A549 (cell line): ENCODE results near the gene REEP3. TPM values are rescaled to one million over a fixed set of nuclear protein-coding genes. Genes with fewer than 3 reads are reported as not detected.

Experiments
- ATAC-seq, 2 experiments: fragments of 200-7000 bp in 1 of 2; fragments of >200 bp in 1 of 2; cut with Nextera tagmentation in 1 of 2; cut with Tn5 transposase in 1 of 2; 3 replicates each; pipeline versions ENCODE4 v1.8.0 to v1.9.1; 2018 to 2020; ENCODE audit warnings: mild to moderate bottlenecking in 1 of 2, moderate library complexity in 1 of 2
- CTCF ChIA-PET: fragments of 300-600 bp; sonication (Branson Sonifier 250); formaldehyde crosslinking; extraction: SDS; loops from one replicate; lab custom pipeline; 2021; ENCODE audit warnings: antibody characterized with exemption, inconsistent platforms; lab: Yijun Ruan, JAX
- POLR2A ChIA-PET: fragments of 350-600 bp; formaldehyde crosslinking; extraction: SDS; loops from one replicate; lab custom pipeline; 2021; ENCODE audit warnings: antibody characterized with exemption, inconsistent platforms; lab: Yijun Ruan, JAX
- DNase-seq, 2 experiments: peaks; one replicate each; pipeline versions ENCODE4 v3.0.0 to v3.0.0-alpha.2; 2011 to 2016; ENCODE audit warnings: low read depth in 1 of 2, low spot score in 1 of 2
- FAIRE-seq: peaks from 2 replicates; lab custom pipeline; 2011; peaks lifted over from hg19 to GRCh38; lab: Jason Lieb, UNC
- H3K27ac ChIP-seq, 2 experiments: fragments of >200 bp; sonication (Bioruptor Twin); formaldehyde crosslinking; 3 replicates each; pipeline ENCODE4 v1.5.1; 2016 to 2017
- H3K4me1 ChIP-seq: fragments of >200 bp; sonication (Bioruptor Twin); formaldehyde crosslinking; 3 replicates; pipeline ENCODE4 v1.6.1; 2016
- H3K4me2 ChIP-seq: fragments of >200 bp; sonication (Bioruptor Twin); formaldehyde crosslinking; 3 replicates; pipeline ENCODE4 v1.6.1; 2016
- H3K4me3 ChIP-seq: fragments of >200 bp; sonication (Bioruptor Twin); formaldehyde crosslinking; 3 replicates; pipeline ENCODE4 v1.5.1; 2016
- H3K9me3 ChIP-seq: fragments of >200 bp; sonication (Bioruptor Twin); formaldehyde crosslinking; 3 replicates; pipeline ENCODE4 v1.6.1; 2016
- BHLHE40 ChIP-seq: IDR thresholded peaks from 2 replicates; pipeline ENCODE4 v1.6.1; 2012; ENCODE audit warnings: low read depth, low read length, inconsistent platforms
- CBX2 ChIP-seq: fragments of 200-600 bp; sonication (generic); IDR thresholded peaks from 2 replicates; pipeline ENCODE4 v1.6.1; 2016; ENCODE audit warnings: low read depth, mild to moderate bottlenecking, borderline replicate concordance
- CBX8 ChIP-seq: fragments of 200-600 bp; sonication (generic); IDR thresholded peaks from 2 replicates; pipeline ENCODE4 v1.6.1; 2016
- CHD2 ChIP-seq: fragments of 150-350 bp; IDR thresholded peaks from 2 replicates; pipeline ENCODE4 v1.6.1; 2014; ENCODE audit warnings: low read length; ENCODE audit not compliant: partially characterized antibody
- CHD4 ChIP-seq: fragments of 200-600 bp; sonication (generic); IDR thresholded peaks from 2 replicates; pipeline ENCODE4 v1.6.1; 2016; ENCODE audit warnings: antibody characterized with exemption, mild to moderate bottlenecking, borderline replicate concordance
- EHF ChIP-seq: fragments of 250-450 bp; sonication (Bioruptor Pico); IDR thresholded peaks from 2 replicates; pipeline ENCODE4 v1.5.0; 2020; ENCODE audit warnings: mild to moderate bottlenecking
- EHMT2 ChIP-seq: fragments of 200-600 bp; sonication (generic); IDR thresholded peaks from 2 replicates; pipeline ENCODE4 v1.6.1; 2016; ENCODE audit warnings: antibody characterized with exemption, low read depth, mild to moderate bottlenecking, moderate library complexity
- EP300 ChIP-seq, 2 experiments: fragments of >200 bp; sonication (Bioruptor Twin); formaldehyde crosslinking; IDR thresholded peaks; 2 replicates in 1 of 2; 3 replicates in 1 of 2; pipeline ENCODE4 v1.6.1; 2016 to 2017
- FOSL2 ChIP-seq, 2 experiments: fragments of 450-650 bp in 1 of 2; fragments of >200 bp in 1 of 2; sonication (Bioruptor Twin) in 1 of 2; formaldehyde crosslinking; IDR thresholded peaks; 2 replicates each; pipeline versions ENCODE4 v1.5.0 to v1.6.1; 2016 to 2020; ENCODE audit warnings: mild to moderate bottlenecking in 1 of 2, moderate library complexity in 1 of 2
- FOXS1 ChIP-seq: fragments of 250-450 bp; sonication (Bioruptor Pico); IDR thresholded peaks from 2 replicates; pipeline ENCODE4 v1.5.0; 2020; ENCODE audit warnings: mild to moderate bottlenecking, moderate library complexity
- GATA3 ChIP-seq: IDR thresholded peaks from 2 replicates; pipeline ENCODE4 v1.6.1; 2012; ENCODE audit warnings: borderline replicate concordance
- HDAC2 ChIP-seq: fragments of 200-600 bp; sonication (generic); IDR thresholded peaks from 2 replicates; pipeline ENCODE4 v1.6.1; 2016
- HOXB5 ChIP-seq: fragments of 250-450 bp; sonication (Bioruptor Pico); IDR thresholded peaks from 2 replicates; pipeline ENCODE4 v1.5.0; 2020; ENCODE audit warnings: mild to moderate bottlenecking, moderate library complexity
- KDM1A ChIP-seq: fragments of 200-600 bp; sonication (generic); IDR thresholded peaks from 2 replicates; pipeline ENCODE4 v1.6.1; 2016; ENCODE audit warnings: low read depth, mild to moderate bottlenecking
- KDM5A ChIP-seq: fragments of 200-600 bp; sonication (generic); IDR thresholded peaks from 2 replicates; pipeline ENCODE4 v1.6.1; 2016; ENCODE audit warnings: antibody characterized with exemption, mild to moderate bottlenecking
- MAZ ChIP-seq: fragments of 150-350 bp; IDR thresholded peaks from 2 replicates; pipeline ENCODE4 v1.6.1; 2014; ENCODE audit warnings: antibody characterized with exemption, low read depth, low read length, borderline replicate concordance
- MYC ChIP-seq: IDR thresholded peaks from 2 replicates; pipeline ENCODE4 v1.6.1; 2012; ENCODE audit warnings: mild to moderate bottlenecking, inconsistent platforms, low read length, improper control_type of control experiment, borderline replicate concordance
- NPAS2 ChIP-seq: fragments of 250-450 bp; sonication (Bioruptor Pico); IDR thresholded peaks from 2 replicates; pipeline ENCODE4 v1.8.0; 2022; ENCODE audit warnings: mild to moderate bottlenecking, moderate library complexity, borderline replicate concordance
- POLR2A ChIP-seq: IDR thresholded peaks from 2 replicates; pipeline ENCODE4 v1.6.1; 2012; ENCODE audit warnings: mild to moderate bottlenecking, low read length
- POLR2AphosphoS2 ChIP-seq: conservative IDR thresholded peaks from 2 replicates; pipeline ENCODE4 v1.6.1; 2012; ENCODE audit warnings: low read length, improper control_type of control experiment, inconsistent platforms
- RAD21 ChIP-seq, 2 experiments: fragments of >200 bp in 1 of 2; sonication (Bioruptor Twin) in 1 of 2; formaldehyde crosslinking in 1 of 2; IDR thresholded peaks in 1 of 2; conservative IDR thresholded peaks in 1 of 2; 2 replicates in 1 of 2; 3 replicates in 1 of 2; pipeline ENCODE4 v1.6.1; 2012 to 2018; ENCODE audit warnings: inconsistent platforms in 1 of 2
- RARB ChIP-seq: fragments of 250-450 bp; sonication (Bioruptor Pico); IDR thresholded peaks from 2 replicates; pipeline ENCODE4 v1.8.0; 2021; ENCODE audit warnings: mild to moderate bottlenecking, moderate library complexity
- RCOR1 ChIP-seq: fragments of 150-350 bp; IDR thresholded peaks from 2 replicates; pipeline ENCODE4 v1.6.1; 2014; ENCODE audit warnings: antibody characterized with exemption, low read length, low read depth
- SMC3 ChIP-seq: fragments of >200 bp; sonication (Bioruptor Twin); formaldehyde crosslinking; IDR thresholded peaks from 3 replicates; pipeline ENCODE4 v1.6.1; 2018; ENCODE audit warnings: inconsistent platforms
- SREBF2 ChIP-seq: fragments of 450-650 bp; IDR thresholded peaks from 2 replicates; pipeline ENCODE4 v1.6.1; 2014; ENCODE audit warnings: mild to moderate bottlenecking, moderate library complexity
- TFCP2L1 ChIP-seq: fragments of 250-450 bp; sonication (Bioruptor Pico); IDR thresholded peaks from 2 replicates; pipeline ENCODE4 v1.5.0; 2021; ENCODE audit warnings: mild to moderate bottlenecking
- TP53 ChIP-seq: fragments of 250-450 bp; sonication (Bioruptor Pico); IDR thresholded peaks from 2 replicates; pipeline ENCODE4 v1.5.0; 2021; ENCODE audit warnings: mild to moderate bottlenecking, moderate library complexity
- WGBS: methylation state at CpG from one replicate; pipeline ENCODE4 v1.1.6; 2017; ENCODE audit errors: missing lambda C conversion rate; 5-methylcytosine and 5-hydroxymethylcytosine counted together
- polyA plus RNA-seq, 4 experiments: library from polyadenylated mRNA; depleted of rRNA in 3 of 4; stranded (reverse); fragments of >200 nt; fragmentation: RNase III in 1 of 4; extraction: RNeasy Plus Mini Kit Qiagen cat#74134 plus additional on column Dnase treatment in 1 of 4; gene quantifications; 2 replicates in 3 of 4; 3 replicates in 1 of 4; pipeline ENCODE4 v1.2.3, GENCODE V29; 2011 to 2017
- TF ChIP-seq, protein P1 (sequence below): fragments of >200 bp; sonication (Bioruptor Twin); formaldehyde crosslinking; IDR thresholded peaks from 2 replicates; pipeline ENCODE4 v1.6.1; 2016
- TF ChIP-seq, protein P2 (sequence below): fragments of 450-650 bp; IDR thresholded peaks from 2 replicates; pipeline ENCODE4 v1.6.1; 2014; ENCODE audit warnings: antibody characterized with exemption
- TF ChIP-seq, protein P3 (sequence below): fragments of >200 bp; sonication (Bioruptor Twin); formaldehyde crosslinking; IDR thresholded peaks from 3 replicates; pipeline ENCODE4 v1.5.1; 2016

REEP3 gene
- polyA plus RNA-seq, 2 of the 4 experiments (the other 2 are of a cell fraction): 19.6 to 35.8 TPM

DNA sequence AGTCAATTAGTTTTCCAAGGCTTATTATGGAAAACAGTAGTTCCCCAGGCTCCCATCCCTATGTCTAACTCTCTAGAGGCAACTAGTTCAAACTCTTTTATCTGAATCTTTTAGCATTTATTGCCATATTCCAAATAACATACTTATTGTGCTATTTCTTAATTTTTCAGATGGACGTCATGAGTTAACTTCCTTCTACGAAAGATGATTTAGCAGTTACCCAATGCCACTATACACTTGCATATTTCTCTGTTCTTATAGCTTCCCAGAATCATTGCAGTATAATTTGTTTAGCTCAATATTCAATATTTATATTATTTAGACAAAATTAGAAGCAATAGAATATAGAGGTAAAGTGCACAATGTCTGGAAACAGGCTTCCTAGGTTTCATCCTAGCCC lies 52.8 kb downstream of the REEP3 start:
- Histone ChIP-seq H3K4me2 (no peak overlapping the region), H3K4me3 (no peak overlapping the region), H3K9me3 (no peaks in the 10 kb centered on the region), H3K27ac (no peak overlapping the region), H3K4me1 (0 out of 3 replicates have a peak, but pooled peaks cover 6% of the 10 kb centered on the region)
- CTCF ChIA-PET: interaction anchor here (0.8 kb wide), 1 partner anchor 55 kb away, joined by 3 read pairs; no protein-coding TSS in a partner anchor
- FAIRE-seq (no peak), ATAC-seq (no peak), DNase-seq (no peak)
- TF ChIP-seq, protein P1, sequence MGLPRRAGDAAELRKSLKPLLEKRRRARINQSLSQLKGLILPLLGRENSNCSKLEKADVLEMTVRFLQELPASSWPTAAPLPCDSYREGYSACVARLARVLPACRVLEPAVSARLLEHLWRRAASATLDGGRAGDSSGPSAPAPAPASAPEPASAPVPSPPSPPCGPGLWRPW: no peak
- TF ChIP-seq EP300 (IDR thresholded peaks at IDR 0.05) (no peak), KDM5A (no peak), POLR2A (no peak), RCOR1 (no peak), RARB (CRISPR knock-in tag) (no peak), KDM1A (no peak), TP53 (CRISPR knock-in tag) (no peak)
- TF ChIP-seq, protein P2, sequence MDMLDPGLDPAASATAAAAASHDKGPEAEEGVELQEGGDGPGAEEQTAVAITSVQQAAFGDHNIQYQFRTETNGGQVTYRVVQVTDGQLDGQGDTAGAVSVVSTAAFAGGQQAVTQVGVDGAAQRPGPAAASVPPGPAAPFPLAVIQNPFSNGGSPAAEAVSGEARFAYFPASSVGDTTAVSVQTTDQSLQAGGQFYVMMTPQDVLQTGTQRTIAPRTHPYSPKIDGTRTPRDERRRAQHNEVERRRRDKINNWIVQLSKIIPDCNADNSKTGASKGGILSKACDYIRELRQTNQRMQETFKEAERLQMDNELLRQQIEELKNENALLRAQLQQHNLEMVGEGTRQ: no peak
- WGBS: 95% methylated on average over 2 of the region's 2 CpGs
- POLR2A ChIA-PET: no interaction called here

DNA sequence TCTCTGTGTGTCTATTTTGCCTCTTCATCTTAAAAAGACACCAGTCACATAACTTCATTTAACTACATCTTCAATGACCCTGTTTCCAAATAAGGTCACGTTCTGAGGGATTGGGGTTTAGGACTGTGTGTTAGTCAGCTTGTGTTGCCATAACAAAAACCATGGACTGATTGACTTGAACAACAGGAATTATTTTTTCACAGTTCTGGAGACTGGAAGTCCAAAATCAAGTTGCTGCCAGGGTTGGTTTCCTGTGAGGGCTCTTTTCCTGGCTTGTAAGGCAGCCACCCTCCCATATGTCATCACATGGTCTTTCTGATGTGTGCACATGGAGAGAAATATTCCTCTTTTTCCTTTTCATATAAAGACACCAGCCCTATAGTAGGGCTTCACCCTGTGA lies 55.3 kb downstream of the REEP3 start:
- 80% methylated on average over 1 of the region's 1 CpG for WGBS
- ChIA-PET CTCF (interaction anchor here (0.7 kb wide), 1 partner anchor 194 kb away, joined by 3 read pairs; no protein-coding TSS in a partner anchor), POLR2A (no interaction called here)
- no peak for FAIRE-seq
- Histone ChIP-seq H3K27ac (no peak overlapping the region), H3K4me3 (no peak overlapping the region), H3K4me1 (0 out of 3 replicates have a peak, but pooled peaks cover 6% of the 10 kb centered on the region), H3K4me2 (no peak overlapping the region), H3K9me3 (no peaks in the 10 kb centered on the region)
- TF ChIP-seq MYC (no peak), HDAC2 (no peak), SREBF2 (no peak), HOXB5 (CRISPR knock-in tag) (no peak), FOSL2 (IDR thresholded peaks at IDR 0.05) (no peak), FOSL2 (CRISPR knock-in tag; IDR thresholded peaks at IDR 0.05) (no peak), GATA3 (no peak), MAZ (no peak), CBX2 (no peak), CHD4 (no peak), KDM5A (no peak), TFCP2L1 (CRISPR knock-in tag) (no peak), BHLHE40 (no peak), RAD21 (conservative IDR thresholded peaks at IDR 0.05 in 1 of 2, IDR thresholded peaks at IDR 0.05 in 1 of 2) (no peak), POLR2AphosphoS2 (no peak), TP53 (CRISPR knock-in tag) (no peak)
- TF ChIP-seq, protein P3, sequence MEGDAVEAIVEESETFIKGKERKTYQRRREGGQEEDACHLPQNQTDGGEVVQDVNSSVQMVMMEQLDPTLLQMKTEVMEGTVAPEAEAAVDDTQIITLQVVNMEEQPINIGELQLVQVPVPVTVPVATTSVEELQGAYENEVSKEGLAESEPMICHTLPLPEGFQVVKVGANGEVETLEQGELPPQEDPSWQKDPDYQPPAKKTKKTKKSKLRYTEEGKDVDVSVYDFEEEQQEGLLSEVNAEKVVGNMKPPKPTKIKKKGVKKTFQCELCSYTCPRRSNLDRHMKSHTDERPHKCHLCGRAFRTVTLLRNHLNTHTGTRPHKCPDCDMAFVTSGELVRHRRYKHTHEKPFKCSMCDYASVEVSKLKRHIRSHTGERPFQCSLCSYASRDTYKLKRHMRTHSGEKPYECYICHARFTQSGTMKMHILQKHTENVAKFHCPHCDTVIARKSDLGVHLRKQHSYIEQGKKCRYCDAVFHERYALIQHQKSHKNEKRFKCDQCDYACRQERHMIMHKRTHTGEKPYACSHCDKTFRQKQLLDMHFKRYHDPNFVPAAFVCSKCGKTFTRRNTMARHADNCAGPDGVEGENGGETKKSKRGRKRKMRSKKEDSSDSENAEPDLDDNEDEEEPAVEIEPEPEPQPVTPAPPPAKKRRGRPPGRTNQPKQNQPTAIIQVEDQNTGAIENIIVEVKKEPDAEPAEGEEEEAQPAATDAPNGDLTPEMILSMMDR: no peak
- ATAC-seq: no peak
- no peak for DNase-seq

DNA sequence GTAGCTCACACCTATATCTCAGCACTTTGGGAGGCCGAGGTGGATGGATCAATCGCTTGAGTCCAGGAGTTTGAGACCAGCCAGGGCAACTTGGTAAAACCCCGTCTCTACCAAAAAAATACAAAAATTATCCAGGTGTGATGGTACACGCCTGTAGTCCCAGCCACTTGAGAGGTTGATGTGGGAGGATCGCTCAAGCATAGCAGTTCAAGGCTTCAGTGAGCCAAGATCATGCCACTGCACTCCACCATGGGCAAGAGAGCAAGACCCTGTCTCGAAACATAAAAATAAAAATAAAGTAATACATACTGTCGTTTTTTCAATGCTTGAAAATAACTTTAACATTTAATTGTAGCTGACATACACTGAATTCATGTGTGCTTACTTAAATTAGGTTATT lies 57.3 kb downstream of the REEP3 start:
- H3K27ac ChIP-seq: no peak overlapping the region
- no peak overlapping the region for H3K4me3 ChIP-seq
- no peak overlapping the region for H3K4me2 ChIP-seq
- POLR2A ChIA-PET: no interaction called here
- no peak for ATAC-seq
- TF ChIP-seq EHMT2 (no peak), RARB (CRISPR knock-in tag) (no peak), CBX8 (no peak), SMC3 (no peak), EHF (CRISPR knock-in tag) (no peak), NPAS2 (no peak), POLR2A (no peak), FOXS1 (CRISPR knock-in tag) (no peak), CHD2 (no peak)
- TF ChIP-seq, all 56 proteins: peak for 0
- FAIRE-seq (no peak), DNase-seq (no peak)
- 87% methylated on average over 7 of the region's 7 CpGs for WGBS
- no peaks in the 10 kb centered on the region for H3K9me3 ChIP-seq
- CTCF ChIA-PET: interaction anchor here (1.3 kb wide), 1 partner anchor 17 kb away, joined by 4 read pairs; no protein-coding TSS in a partner anchor
- no peaks in the 10 kb centered on the region for H3K4me1 ChIP-seq
